Stimulated activated CD8-positive, alpha-beta memory T cell treated with anti-CD3 and anti-CD28 coated beads, Interleukin-2, amount 100 ng/mL, for 1 hour (primary cell): ENCODE data around the gene EPHB1.
"Not testable (repeated sequence)": the region's sequence is repeated elsewhere in the genome, so short reads cannot be mapped to it uniquely, and the experiment has no call there.

Experiments
- DNase-seq, 2 donors: peaks; one replicate each; pipeline ENCODE4 v3.0.0-alpha.2; 2020; ENCODE audit warnings: low read depth in 2 of 2

The EPHB1 gene

DNA sequence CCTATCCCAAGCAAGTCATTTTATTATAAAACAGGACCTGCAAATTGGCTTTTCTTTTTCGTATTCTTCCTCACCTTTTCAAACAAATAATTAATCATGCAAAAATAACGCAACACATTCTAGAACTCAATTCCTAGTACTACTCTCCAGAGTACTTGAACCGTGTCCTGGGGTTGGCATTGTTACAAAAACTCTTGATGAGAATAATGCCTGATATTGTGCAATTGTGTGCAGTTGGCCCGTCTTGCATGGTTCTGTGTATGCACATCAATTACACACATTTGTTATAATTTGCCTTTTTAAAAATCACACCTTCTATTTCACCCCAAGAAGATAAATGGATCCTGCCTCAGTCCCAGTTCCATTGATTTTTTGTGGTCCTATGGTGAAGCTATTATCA, 205.4 kb downstream of the EPHB1 start:
- no peak for DNase-seq

DNA sequence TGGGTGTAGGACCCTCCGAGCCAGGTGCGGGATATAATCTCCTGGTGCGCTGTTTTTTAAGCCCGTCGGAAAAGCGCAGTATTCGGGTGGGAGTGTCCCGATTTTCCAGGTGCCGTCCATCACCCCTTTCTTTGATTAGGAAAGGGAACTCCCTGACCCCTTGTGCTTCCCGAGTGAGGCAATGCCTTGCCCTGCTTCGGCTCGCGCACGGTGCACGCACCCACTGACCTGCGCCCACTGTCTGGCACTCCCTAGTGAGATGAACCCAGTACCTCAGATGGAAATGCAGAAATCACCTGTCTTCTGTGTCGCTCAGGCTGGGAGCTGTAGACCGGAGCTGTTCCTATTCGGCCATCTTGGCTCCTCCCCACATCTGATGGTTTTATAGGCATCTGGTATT, 210.6 kb downstream of the EPHB1 start:
- not testable (repeated sequence) for DNase-seq

DNA sequence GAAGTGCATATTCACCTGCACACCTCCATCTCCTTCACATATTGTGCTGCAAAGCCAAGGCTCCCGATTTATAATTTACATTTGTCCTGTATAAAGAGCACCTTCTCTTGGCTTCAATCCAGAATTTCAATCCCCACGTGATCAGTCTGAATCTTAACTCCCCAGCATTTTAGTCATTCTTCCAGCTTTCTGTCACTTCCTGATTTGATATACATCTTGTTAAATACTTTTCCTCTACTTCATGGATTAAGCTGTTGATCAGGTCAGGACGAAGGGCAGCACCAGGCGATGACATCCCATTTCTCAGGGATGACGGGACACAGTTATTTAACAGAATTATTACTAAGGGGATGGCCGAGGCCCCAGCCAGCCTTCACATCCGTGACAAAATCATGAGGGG, 212.5 kb downstream of the EPHB1 start:
- no peak for DNase-seq

DNA sequence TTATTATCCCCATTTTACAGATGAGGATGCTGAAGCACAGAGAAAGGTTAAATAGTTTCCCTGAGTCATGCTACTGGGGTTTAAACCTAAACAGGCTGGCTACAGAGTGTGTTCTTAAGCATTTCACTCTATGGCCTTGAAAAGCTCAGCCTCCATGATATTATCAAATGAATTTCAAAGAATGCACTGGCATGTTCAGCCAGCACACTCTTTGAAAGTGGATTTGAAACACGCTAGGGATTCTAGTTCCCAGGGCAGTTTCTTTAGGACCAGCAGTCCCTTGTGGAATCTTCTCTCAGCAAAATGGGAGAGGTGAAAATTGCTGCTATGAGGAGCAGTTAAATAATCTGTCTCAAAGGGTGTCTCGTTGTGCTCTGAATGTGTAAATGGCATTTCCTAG, 213.3 kb downstream of the EPHB1 start:
- no peak for DNase-seq

DNA sequence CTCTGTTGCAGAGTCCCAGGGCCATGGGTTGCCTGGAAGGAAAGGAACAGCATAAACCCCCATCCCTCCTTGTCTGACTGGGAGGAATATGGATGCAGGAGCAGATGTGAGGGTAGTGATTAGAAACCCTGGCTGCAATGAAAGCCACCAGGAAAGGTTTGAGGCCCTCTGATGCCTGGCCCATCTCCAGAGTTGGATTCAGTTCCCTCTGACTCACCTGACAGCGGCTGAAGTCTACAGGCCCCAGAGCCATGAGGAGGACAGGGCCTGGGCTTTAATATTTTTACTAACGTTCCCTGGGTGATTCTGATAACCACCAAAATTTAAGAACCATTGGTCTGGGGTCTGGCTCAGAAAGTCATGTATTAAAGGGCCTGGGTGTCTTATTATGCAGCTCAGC, 214.0 kb downstream of the EPHB1 start:
- DNase-seq, result no peak

DNA sequence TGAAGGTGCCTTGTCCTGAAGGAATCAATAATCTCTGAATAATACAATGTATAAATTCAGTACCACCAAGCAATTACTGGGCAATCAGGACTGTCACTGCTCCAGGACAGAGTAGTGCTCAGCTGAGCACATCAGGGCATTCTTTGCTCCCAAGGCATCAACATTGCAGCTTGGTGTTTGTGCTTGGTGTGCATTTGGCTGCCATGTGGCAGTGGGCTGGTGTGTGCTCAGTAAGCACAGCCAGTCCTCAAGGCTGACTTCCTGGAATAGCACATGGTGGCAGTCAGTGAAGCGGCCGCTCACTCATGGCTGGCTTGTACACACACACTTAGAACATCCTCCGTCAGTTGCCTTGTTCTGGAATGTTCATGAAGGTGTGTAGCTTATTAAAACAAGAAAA, 217.0 kb downstream of the EPHB1 start:
- no peak for DNase-seq

DNA sequence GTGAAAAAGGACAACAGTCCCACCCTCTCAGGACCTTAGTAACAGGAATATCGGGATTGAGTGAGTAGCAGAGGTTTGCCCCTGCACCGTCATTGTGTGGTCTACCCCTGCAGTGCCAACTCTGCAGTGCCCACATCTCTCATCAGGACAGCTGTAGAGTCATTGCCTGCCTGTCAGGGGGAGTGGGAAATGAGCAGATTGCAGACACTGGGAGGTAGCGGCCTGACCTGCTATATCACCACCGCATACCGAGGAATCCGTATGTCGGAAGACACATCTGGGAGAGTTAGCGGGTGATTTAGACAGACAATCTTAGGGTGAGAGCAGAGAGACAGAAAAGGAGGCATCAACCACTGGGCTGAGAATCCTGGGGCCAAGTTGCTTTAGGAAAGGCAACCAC, 218.1 kb downstream of the EPHB1 start:
- DNase-seq, result no peak

DNA sequence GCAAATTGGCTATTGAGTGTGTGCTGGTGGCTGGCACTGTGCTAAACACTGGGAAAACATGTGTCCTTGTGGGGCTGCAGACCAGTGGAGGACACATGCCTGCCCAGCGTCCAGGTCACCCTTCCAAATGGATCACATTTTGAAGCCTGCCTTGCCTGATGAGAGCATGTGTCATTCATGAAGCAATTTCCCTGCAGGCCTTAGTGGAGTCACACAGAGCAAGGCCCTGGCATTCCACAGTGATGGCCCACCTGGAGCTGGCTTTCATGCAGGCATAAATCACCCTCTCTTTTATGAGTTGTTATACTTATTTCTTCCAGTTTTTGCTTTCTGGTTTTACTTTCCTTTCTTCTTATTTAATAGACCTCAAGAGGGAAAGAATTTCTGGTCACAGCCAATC, 219.5 kb downstream of the EPHB1 start:
- DNase-seq, result no peak

DNA sequence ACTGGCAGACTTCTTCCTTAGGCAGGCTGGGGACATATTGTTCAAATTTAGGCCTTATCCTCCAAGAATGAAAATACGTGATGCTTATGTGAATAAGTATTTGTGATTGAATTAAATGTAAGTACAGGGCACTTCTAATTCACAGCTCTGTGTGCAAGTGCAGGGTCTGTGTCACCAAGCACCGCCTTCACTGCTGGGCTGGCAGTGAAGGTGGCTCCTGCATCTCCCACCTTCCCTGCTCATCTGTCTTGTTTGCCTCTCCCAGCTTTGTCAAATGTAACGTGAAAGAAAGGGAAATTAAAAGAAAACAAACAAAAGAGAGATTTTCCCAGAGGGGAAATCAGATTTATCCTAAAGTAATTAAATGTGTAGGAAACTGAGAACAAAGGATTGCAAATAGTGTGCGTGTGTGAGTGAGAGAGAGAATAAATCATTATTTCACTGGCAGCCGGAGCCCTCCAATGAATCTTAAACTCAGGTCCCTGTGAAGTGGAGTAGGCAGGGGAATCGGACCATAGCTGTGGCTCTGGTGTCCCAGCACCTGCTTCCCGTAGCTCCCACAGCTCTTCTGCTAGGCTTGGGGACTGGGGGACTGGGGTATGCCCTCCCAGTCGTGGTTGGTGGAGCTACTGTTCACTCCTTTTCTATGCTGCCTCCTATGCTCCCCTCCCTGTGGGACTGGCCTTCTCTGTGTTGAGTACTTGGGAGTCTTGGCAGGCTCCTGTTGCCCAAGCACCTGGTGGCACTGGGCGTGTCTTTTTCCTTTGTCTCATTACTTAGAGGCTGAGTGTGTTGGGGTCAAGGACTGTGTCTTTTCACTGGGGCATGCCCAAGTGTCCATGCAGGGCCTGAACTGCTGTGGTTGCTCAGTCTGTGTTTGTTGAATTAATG, 222.2 kb downstream of the EPHB1 start:
- DNase-seq, result no peak

DNA sequence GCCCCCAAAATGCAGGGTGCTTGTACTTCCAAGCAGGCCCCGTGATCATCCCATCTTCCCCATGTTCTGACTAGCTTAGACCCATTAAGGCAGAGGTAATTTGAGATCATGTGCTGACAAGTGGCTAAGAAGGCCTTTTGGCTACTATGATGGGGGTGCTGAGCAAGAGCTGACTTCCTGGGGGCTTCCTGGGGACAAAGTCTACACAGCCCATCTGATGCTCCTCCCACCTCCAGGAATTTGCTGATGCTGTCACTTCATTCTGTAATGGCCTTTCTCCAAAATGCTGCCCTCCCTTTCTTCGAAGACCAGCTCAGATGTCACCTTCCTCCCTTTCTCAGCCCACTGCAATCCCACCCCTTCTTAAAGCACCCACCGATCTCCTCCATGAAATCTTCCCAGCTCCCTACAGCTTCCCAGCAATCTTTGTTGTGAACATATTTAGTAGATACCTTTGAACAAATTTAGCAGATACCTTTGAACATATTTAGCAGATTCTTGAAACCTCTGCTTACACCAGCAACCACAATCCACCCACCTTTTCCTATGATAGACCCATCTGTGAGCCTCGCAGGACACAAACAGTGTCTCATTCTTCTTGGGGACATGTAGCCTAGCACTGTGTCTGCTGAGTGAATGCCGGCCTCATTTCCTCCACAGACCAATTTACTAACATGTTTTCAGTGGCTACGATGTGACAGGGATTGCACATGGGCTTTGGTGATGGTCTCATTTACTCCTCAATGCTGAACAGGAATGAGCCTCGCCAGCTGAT, 223.3 kb downstream of the EPHB1 start:
- no peak for DNase-seq

DNA sequence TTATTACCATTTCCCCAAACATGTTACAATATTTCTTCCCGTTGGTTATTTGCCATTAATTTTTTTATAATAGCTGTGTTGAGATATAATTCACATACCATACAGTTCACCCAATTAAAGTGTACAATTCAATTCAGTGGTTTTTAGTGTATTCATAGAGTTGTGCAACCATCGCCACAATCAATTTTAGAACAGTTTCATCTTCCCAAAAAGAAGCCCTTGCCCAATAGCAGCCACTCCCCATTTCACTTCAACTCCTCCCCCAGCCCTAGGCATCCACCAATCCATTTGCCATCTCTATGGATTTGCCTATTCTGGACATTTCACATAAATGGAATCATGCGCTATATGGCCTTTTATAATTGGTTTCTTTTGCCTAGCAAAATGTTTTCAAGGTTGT, 225.1 kb downstream of the EPHB1 start:
- DNase-seq, result no peak

DNA sequence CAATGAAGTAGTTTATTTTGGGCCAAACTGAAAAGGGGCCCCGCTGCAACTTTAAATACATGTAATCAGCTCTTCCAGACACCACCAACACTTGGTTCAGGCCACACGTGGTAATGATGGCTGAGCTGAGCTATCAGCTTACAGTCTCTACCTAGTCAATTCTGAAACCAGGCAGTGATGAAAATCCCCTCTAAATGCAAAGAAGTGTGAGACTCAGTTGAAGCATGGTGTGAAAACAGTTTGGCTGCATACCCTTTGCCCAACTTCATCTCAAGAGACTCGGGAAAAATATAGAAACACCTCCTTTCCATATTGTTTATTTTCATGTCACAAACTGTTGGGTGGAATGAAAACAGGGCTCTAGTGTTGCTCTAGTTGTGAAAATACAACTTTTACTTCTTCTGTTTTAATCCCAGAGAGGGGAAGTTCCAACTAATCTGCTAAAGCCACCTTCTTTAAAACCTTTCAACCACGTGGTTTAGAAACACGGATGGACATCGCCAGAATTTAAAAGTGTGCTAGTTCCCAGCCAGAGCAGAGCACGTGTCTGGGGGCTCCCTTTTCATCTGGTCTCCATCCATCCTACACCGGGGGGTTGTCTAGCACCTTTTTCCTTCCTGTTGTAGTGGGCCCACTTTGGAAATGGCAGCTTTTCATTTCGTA, 229.1 kb downstream of the EPHB1 start:
- DNase-seq, result no peak

DNA sequence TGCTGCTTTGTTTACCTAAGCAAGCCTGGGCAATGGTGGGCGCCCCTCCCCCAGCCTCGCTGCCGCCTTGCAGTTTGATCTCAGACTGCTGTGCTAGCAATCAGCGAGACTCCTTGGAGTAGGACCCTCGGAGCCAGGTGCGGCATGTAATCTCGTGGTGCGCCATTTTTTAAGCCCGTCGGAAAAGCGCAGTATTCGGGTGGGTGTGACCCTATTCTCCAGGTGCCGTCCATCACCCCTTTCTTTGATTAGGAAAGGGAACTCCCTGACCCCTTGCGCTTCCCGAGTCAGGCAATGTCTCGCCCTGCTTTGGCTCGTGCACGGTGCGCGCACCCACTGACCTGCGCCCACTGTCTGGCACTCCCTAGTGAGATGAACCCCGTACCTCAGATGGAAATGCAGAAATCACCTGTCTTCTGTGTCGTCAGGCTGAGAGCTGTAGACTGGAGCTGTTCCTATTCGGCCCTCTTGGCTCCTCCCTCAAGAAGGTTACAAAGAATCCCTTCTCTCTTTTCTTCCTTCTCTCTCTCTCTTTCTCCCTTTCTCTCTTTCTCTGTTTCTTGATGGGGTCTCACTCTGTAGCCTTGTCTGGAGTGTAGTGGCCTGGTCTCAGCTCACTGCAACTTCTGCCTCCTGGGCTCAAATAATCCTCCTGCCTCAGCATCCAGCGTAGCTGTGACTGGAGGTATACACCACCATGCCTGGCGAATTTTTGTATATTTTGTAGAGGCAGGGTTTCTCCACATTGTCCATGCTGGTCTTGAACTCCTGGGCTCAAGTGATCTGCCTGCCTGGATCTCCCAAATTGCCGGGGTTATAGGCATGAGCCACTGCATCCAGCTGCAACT, 235.9 kb downstream of the EPHB1 start:
- not testable (repeated sequence) for DNase-seq

DNA sequence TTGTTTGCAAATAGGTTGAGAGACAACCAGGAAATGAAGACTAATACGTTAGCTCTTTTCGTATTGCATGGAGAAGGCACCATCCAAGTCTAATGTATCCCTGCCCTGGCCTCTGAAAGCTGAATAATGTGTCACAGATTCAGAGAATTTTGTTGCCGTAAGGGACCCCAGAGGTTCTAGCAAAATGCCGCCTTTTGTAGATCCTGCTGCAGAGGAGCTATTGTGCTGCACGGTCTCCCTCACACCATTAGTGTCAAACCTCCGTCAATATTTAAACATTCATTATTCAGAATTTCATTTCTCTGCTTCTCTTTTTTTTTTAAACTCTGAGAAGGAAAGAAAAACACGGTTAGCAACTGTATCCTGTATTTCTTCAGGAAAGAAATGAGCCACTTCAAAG, 238.7 kb downstream of the EPHB1 start:
- DNase-seq, result no peak

DNA sequence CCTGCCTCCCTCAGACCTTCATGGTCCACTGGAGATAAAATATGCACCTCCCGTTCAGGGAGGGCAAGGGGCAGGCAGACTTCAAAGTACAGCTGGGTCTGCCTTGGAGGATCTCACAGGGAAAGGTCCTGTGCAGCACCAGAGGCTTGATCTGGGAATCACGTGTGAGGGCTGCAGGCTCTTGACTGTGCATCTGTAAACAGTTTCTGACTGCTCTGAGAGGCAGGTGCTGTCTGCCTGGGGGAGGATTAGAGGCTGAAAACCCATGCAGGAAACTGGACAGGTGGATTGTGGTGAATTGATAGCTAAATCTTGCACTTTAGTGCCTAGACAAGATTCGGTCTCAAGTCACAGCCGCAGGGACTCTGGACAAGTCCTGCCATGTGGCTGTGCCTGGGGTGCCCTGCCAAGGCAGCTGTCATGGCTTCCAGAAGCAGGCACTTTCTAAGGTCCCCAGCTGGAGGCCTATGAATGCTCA, 239.3 kb downstream of the EPHB1 start:
- DNase-seq, result no peak

DNA sequence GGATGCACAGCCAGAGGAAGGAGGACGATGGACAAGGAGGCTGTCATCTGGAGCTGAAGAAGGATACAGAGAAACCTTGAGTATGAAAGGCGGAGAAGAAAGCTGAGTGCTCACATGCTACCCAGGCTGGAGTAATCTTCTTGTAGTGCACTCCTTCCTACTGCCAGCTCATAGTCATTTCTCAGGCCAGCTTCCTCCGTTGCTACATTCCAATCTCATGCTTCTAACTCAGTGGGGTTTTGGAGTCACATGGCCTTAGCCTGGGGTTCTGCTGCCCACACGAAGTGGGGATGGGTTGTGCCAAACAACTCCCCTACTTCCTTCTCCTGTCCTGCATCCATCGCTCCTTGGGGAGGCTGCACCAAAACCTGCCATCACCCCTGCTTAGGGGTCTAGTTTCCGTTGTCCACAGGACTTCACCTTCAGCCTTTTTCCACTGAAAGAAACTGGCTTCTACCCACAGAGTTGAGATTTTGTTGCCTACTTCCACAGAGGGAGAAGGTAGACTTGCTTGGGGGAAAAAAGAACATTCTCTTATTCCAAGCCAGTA, 239.9 kb downstream of the EPHB1 start:
- no peak for DNase-seq

DNA sequence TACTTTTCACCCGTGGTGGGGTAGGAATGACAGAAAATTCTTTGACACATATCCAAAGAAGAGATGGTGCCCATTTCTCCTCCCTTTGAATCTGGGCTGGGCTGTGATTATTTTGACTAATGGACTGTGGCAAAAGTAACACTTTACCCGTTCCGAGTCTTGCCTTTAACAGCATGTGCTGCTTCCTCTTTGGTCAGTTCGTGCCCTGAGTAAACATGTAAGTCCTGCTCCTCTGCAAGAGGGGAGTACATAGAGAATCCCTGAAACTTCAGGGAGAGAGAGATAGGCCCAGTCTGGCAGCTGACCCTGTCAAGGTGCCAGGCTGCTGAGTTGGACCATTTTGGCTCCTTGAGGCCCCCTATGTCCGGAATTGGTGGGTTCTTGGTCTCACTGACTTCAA, 243.1 kb downstream of the EPHB1 start:
- DNase-seq, result no peak

DNA sequence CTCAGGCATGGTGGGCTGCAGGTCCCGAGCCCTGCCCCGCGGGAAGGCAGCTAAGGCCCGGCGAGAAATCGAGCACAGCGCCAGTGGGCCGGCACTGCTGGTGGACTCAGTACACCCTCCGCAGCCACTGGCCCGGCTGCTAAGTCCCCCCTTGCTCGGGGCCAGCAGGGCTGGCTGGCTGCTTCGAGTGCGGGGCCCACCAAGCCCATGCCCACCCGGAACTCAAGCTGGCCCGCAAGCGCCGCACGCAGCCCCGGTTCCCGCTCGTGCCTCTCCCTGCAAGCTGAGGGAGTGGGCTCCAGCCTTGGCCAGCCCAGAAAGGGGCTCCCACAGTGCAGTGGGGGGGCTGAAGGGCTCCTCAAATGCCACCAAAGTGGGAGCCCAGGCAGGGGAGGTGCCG, 244.5 kb downstream of the EPHB1 start:
- DNase-seq, result not testable (repeated sequence)

DNA sequence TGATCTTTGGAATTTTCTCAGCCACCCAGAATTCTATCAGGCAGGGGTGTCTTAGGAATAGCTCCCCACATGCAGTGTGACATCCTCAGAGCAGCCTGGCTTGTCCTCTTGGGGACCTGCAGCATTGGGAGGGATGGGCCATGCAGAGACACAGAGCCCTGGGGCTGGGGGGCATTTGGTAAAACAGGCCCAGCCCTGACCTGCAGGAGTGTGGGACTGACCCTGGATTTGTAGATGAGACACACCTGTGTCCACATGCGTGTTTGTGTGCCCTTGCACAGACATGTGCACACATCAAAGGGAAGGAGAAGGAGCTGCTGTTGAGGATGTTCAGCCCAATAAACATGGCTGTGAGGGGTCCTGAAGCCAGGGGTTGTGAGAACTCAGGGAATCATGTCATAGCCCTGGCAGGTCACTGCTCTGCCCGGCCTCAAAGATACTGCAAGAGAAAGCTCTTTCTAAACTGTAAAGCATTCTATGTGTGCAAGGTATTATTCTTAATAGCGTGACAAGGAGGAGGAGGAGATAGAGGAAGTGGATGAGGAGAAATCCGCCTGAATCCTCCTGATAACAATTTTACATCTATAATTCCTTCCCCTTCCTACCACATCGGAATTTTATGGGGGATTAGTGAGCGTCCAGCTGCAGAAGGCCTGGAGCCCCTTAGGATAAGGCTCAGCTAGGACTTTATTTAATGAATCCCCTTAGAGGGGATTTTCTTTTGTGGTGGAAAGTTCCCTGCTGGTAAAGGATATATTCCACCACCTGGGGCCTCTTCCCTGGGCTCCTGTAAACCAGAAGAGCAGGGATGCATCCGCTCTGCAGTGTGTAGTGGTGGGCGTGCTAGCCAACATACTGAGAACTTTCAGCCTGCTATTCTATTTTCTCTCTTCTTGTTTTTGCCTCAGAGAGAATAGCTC, 245.5 kb downstream of the EPHB1 start:
- no peak for DNase-seq

DNA sequence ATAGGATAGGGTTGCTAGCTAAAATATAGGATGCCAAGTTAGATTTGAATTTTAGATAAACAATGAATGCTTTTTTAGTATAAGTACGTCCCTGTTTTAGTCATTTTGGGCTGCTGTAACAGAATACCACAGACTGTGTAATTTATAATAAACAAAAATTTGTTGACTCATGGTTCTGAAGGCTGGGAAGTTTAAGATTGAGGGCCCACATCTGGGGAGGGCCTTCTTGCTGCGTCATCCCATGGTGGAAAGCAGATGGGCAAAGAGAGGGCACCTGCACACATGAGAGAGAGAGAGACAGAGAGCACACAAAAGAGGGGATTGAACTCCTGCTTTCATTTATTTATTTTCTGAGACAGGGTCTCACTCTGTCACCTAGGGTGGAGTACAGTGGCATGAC, 246.5 kb downstream of the EPHB1 start:
- DNase-seq, result no peak
